Measurements from ENCODE around the gene CCDC117. TPM values are rescaled to one million over a fixed set of nuclear protein-coding genes. Genes with fewer than 3 reads are reported as not detected.

Gene CCDC117
- total and polyA plus RNA-seq, 2 donors (not counting 1 experiment from before 2014, with no cell fraction given), result 12.4 to 16.7 TPM

DNA sequence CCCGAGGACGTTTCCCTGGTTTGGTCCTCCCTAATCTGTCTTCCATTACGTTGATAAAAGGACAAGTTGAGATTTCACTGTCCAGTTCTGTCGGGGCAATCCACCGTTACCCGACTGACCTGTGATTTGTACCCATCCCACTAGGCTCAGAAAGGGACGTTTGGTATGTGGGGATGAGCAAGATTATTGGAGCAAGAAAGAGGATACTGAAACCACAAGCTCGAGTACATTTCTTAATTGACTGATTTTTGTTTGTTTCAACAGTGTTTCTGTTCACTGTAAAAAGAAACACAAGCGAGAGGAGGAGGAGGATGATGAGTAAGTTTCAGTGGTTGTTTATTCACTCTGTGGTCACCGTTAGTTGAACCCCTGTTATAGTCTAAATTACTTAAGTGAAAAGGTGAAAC lies 969 bp downstream of the CCDC117 start:
- H4K20me1 ChIP-seq (ENCODE audit: control insufficient read depth, extremely low read depth, insufficient read depth, low read length), result no peaks in the 10 kb centered on the region
- H3K36me3 ChIP-seq (ENCODE audit: control insufficient read depth, insufficient read depth, low read length), result no peaks in the 10 kb centered on the region
- peak overlapping the region; percentile 20 for H3K4me2 ChIP-seq (ENCODE audit: extremely low read depth, insufficient read depth, low read length)
- no peaks in the 10 kb centered on the region for H3K4me1 ChIP-seq (ENCODE audit: control insufficient read depth, extremely low read depth, insufficient read depth, low read length)
- TF ChIP-seq CTCF (conservative IDR thresholded peaks at IDR 0.05 in 1 of 2, IDR thresholded peaks at IDR 0.05 in 1 of 2; ENCODE audit: low read depth in 1 of 2, low read length in 2 of 2) (no peak), EZH2 (IDR thresholded peaks at IDR 0.05; ENCODE audit: low read length, missing control alignments) (no peak)
- peak overlapping the region; percentile 72 to 96 (median 84) for H3K4me3 ChIP-seq (replicated peaks in 1 of 4; ENCODE audit: control extremely low read depth in 1 of 4, insufficient read depth in 1 of 4, low read depth in 3 of 4, low read length in 4 of 4)
- H2AFZ ChIP-seq (ENCODE audit: low read length), result peak overlapping the region; percentile 1
- peak overlapping the region; percentile 70 for H3K9ac ChIP-seq (ENCODE audit: insufficient read depth, low read length)
- DNase-seq (ENCODE audit: low read depth in 2 of 2), result peak; percentile 39 to 47
- peak overlapping the region; percentile 64 for H3K27ac ChIP-seq (ENCODE audit: insufficient read depth, low read length)
- H3K9me3 ChIP-seq (ENCODE audit: control insufficient read depth, insufficient read depth, low read depth, low read length), result no peaks in the 10 kb centered on the region
- no peaks in the 10 kb centered on the region for H3K27me3 ChIP-seq (ENCODE audit: control insufficient read depth, insufficient read depth, low read length)
- H3K79me2 ChIP-seq (ENCODE audit: control insufficient read depth, insufficient read depth, low read length), result peaks cover 36% of the 10 kb centered on the region

GRCh38 chr22:28774378-28774777 lies 1.9 kb downstream of the CCDC117 start:
- Histone ChIP-seq H4K20me1 (ENCODE audit: control insufficient read depth, extremely low read depth, insufficient read depth, low read length) (no peaks in the 10 kb centered on the region), H3K4me3 (replicated peaks in 1 of 4; ENCODE audit: control extremely low read depth in 1 of 4, insufficient read depth in 1 of 4, low read depth in 3 of 4, low read length in 4 of 4) (peak overlapping the region in 1 of 4 experiments; percentile 96), H3K4me2 (ENCODE audit: extremely low read depth, insufficient read depth, low read length) (peak overlapping the region; percentile 27), H3K9me3 (ENCODE audit: control insufficient read depth, insufficient read depth, low read depth, low read length) (no peaks in the 10 kb centered on the region), H3K9ac (ENCODE audit: insufficient read depth, low read length) (no peak overlapping the region), H3K4me1 (ENCODE audit: control insufficient read depth, extremely low read depth, insufficient read depth, low read length) (peaks cover 3% of the 10 kb centered on the region), H3K27me3 (ENCODE audit: control insufficient read depth, insufficient read depth, low read length) (no peaks in the 10 kb centered on the region), H3K79me2 (ENCODE audit: control insufficient read depth, insufficient read depth, low read length) (peaks cover 40% of the 10 kb centered on the region), H3K27ac (ENCODE audit: insufficient read depth, low read length) (no peak overlapping the region), H2AFZ (ENCODE audit: low read length) (no peak overlapping the region), H3K36me3 (ENCODE audit: control insufficient read depth, insufficient read depth, low read length) (no peaks in the 10 kb centered on the region)
- no peak for DNase-seq (ENCODE audit: low read depth in 2 of 2)
- TF ChIP-seq EZH2 (IDR thresholded peaks at IDR 0.05; ENCODE audit: low read length, missing control alignments) (no peak), CTCF (conservative IDR thresholded peaks at IDR 0.05 in 1 of 2, IDR thresholded peaks at IDR 0.05 in 1 of 2; ENCODE audit: low read depth in 1 of 2, low read length in 2 of 2) (no peak)

- Histone ChIP-seq H3K27ac (ENCODE audit: insufficient read depth, low read length) (no peak overlapping the region), H2AFZ (ENCODE audit: low read length) (no peak overlapping the region), H3K79me2 (ENCODE audit: control insufficient read depth, insufficient read depth, low read length) (peaks cover 39% of the 10 kb centered on the region), H3K9ac (ENCODE audit: insufficient read depth, low read length) (no peak overlapping the region), H3K4me2 (ENCODE audit: extremely low read depth, insufficient read depth, low read length) (no peak overlapping the region), H3K4me3 (replicated peaks in 1 of 4; ENCODE audit: control extremely low read depth in 1 of 4, insufficient read depth in 1 of 4, low read depth in 3 of 4, low read length in 4 of 4) (no peak overlapping the region), H3K36me3 (ENCODE audit: control insufficient read depth, insufficient read depth, low read length) (peaks cover 3% of the 10 kb centered on the region), H3K27me3 (ENCODE audit: control insufficient read depth, insufficient read depth, low read length) (no peaks in the 10 kb centered on the region), H3K9me3 (ENCODE audit: control insufficient read depth, insufficient read depth, low read depth, low read length) (no peaks in the 10 kb centered on the region), H4K20me1 (ENCODE audit: control insufficient read depth, extremely low read depth, insufficient read depth, low read length) (no peaks in the 10 kb centered on the region), H3K4me1 (ENCODE audit: control insufficient read depth, extremely low read depth, insufficient read depth, low read length) (peaks cover 3% of the 10 kb centered on the region)
- no peak for TF ChIP-seq CTCF (conservative IDR thresholded peaks at IDR 0.05 in 1 of 2, IDR thresholded peaks at IDR 0.05 in 1 of 2; ENCODE audit: low read depth in 1 of 2, low read length in 2 of 2)
- TF ChIP-seq EZH2 (IDR thresholded peaks at IDR 0.05; ENCODE audit: low read length, missing control alignments), result no peak
- DNase-seq (ENCODE audit: low read depth in 2 of 2), result no peak
These were observed 7.3 kb downstream of the CCDC117 start for GRCh38 chr22:28779833-28780232.
